Neuronal stem cell (in vitro differentiated cells): Measurements from ENCODE around the gene OCA2.
A peak's percentile ranks its signal among the peaks of the same experiment; 100 is the strongest.

Experiments used
- DNase-seq: peaks from one replicate; pipeline ENCODE4 v3.0.0-alpha.2; 2013; ENCODE audit warnings: low spot score
- H2AFZ ChIP-seq: one replicate; pipeline ENCODE4 v1.6.1; 2013; ENCODE audit warnings: mild to moderate bottlenecking, low read length, inconsistent platforms
- H2AK5ac ChIP-seq: 2 replicates; pipeline ENCODE4 v1.6.1; 2013; ENCODE audit warnings: low read depth, mild to moderate bottlenecking, inconsistent platforms, low read length, moderate library complexity, mixed read lengths
- H2BK120ac ChIP-seq: 2 replicates; pipeline ENCODE4 v1.6.1; 2013; ENCODE audit warnings: low read depth, mild to moderate bottlenecking, inconsistent platforms, low read length, moderate library complexity, mixed read lengths
- H2BK12ac ChIP-seq: one replicate; pipeline ENCODE4 v1.6.1; 2013; ENCODE audit warnings: low read length, inconsistent platforms
- H2BK15ac ChIP-seq: 2 replicates; pipeline ENCODE4 v1.6.1; 2013; ENCODE audit warnings: mild to moderate bottlenecking, low read length, inconsistent platforms, mixed read lengths
- H2BK5ac ChIP-seq: one replicate; pipeline ENCODE4 v1.6.1; 2013; ENCODE audit warnings: inconsistent platforms, mild to moderate bottlenecking, low read length, moderate library complexity
- H3K14ac ChIP-seq: one replicate; pipeline ENCODE4 v1.6.1; 2013; ENCODE audit warnings: low read length, inconsistent platforms
- H3K18ac ChIP-seq: 2 replicates; pipeline ENCODE4 v1.6.1; 2013; ENCODE audit warnings: low read length, inconsistent platforms
- H3K23ac ChIP-seq: 2 replicates; pipeline ENCODE4 v1.6.1; 2013; ENCODE audit warnings: low read depth, mild to moderate bottlenecking, mixed read lengths, low read length, inconsistent platforms; ENCODE audit not compliant: poor library complexity
- H3K27ac ChIP-seq: replicated peaks from 3 replicates; pipeline ENCODE4 v1.5.1; 2013; ENCODE audit warnings: low read length, inconsistent platforms
- H3K27me3 ChIP-seq, 3 experiments: 2 replicates each; pipeline ENCODE4 v1.6.1; 2013; ENCODE audit warnings: low read length in 3 of 3, mild to moderate bottlenecking in 2 of 3, inconsistent platforms in 1 of 3, low read depth in 1 of 3, mixed read lengths in 1 of 3, moderate library complexity in 1 of 3; ENCODE audit not compliant: control insufficient read depth in 3 of 3, insufficient read depth in 3 of 3
- H3K36me3 ChIP-seq, 2 donors: replicated peaks in 1 of 2; 2 replicates each; pipeline ENCODE4 v1.6.1; 2013; ENCODE audit warnings: low read length in 2 of 2; ENCODE audit not compliant: control insufficient read depth in 2 of 2, insufficient read depth in 2 of 2
- H3K4ac ChIP-seq: 2 replicates; pipeline ENCODE4 v1.6.1; 2013; ENCODE audit warnings: inconsistent platforms, mild to moderate bottlenecking, low read length, moderate library complexity
- H3K4me1 ChIP-seq, 2 donors: 1 replicate in 1 of 2; 2 replicates in 1 of 2; pipeline ENCODE4 v1.6.1; 2013; ENCODE audit warnings: low read length in 2 of 2, low read depth in 1 of 2; ENCODE audit not compliant: control insufficient read depth in 2 of 2, insufficient read depth in 1 of 2
- H3K4me2 ChIP-seq: one replicate; pipeline ENCODE4 v1.6.1; 2013; ENCODE audit warnings: mild to moderate bottlenecking, low read length, inconsistent platforms; ENCODE audit not compliant: insufficient read depth, poor library complexity, severe bottlenecking
- H3K4me3 ChIP-seq, 2 donors: 2 replicates each; pipeline ENCODE4 v1.5.1; 2013; ENCODE audit warnings: low read length in 2 of 2, mild to moderate bottlenecking in 2 of 2, inconsistent platforms in 1 of 2, moderate library complexity in 1 of 2
- H3K79me1 ChIP-seq: one replicate; pipeline ENCODE4 v1.6.1; 2013; ENCODE audit warnings: low read depth, mild to moderate bottlenecking, inconsistent platforms, low read length, moderate library complexity
- H3K9ac ChIP-seq: one replicate; pipeline ENCODE4 v1.6.1; 2013; ENCODE audit warnings: mild to moderate bottlenecking, low read depth, low read length, inconsistent platforms; ENCODE audit not compliant: poor library complexity
- H3K9me3 ChIP-seq, 2 donors: replicated peaks in 1 of 2; 2 replicates each; pipeline versions ENCODE3 to v1.6.1; 2013; ENCODE audit warnings: low read length in 2 of 2, mild to moderate bottlenecking in 2 of 2, inconsistent platforms in 1 of 2, low read depth in 1 of 2, mixed read lengths in 1 of 2, moderate library complexity in 1 of 2; ENCODE audit not compliant: control insufficient read depth in 2 of 2, insufficient read depth in 1 of 2
- H4K8ac ChIP-seq: one replicate; pipeline ENCODE4 v1.6.1; 2013; ENCODE audit warnings: low read depth, mild to moderate bottlenecking, inconsistent platforms, low read length, moderate library complexity
- H4K91ac ChIP-seq: one replicate; pipeline ENCODE4 v1.6.1; 2013; ENCODE audit warnings: low read length, low read depth, mild to moderate bottlenecking, inconsistent platforms; ENCODE audit not compliant: poor library complexity
- WGBS, 2 donors: extraction: QIAGEN DNeasy Blood & Tissue Kit; methylation state at CpG; one replicate each; pipeline ENCODE4 v1.1.7; 2013; ENCODE audit warnings: missing lambda C conversion rate in 2 of 2, mixed read lengths in 1 of 2; ENCODE audit not compliant: insufficient read length in 2 of 2, insufficient replicate concordance in 1 of 2; ENCODE audit errors: extremely low coverage in 2 of 2; 5-methylcytosine and 5-hydroxymethylcytosine counted together

OCA2 gene

DNA sequence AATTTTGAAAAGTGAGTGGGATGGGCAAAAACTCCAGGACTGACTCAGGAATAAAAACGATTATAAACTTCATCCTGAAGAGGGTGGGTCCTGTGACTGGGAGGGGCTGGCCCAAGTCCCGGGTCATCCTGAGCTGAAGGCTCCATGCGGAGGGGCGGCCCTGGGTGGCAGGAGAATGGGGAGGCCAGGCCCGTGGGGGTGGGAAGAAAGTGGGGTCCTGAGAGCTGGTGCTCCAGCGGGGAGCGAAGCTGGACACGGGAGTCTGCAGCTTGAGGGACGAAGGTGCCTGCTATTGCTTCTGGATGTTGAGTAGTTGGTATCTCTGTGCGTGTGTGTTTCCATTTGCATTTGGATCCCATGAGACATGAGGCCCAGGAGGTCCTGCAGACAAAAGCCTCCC lies 4.7 kb upstream of the OCA2 start:
- Histone ChIP-seq H3K9me3 (peaks cover 0 to 10% of the 10 kb centered on the region in 2 donors), H3K27me3 (peaks cover 0 to 49% (median 41%) of the 10 kb centered on the region in 3 experiments), H4K91ac (no peak overlapping the region), H3K14ac (no peak overlapping the region), H3K79me1 (peaks cover 6% of the 10 kb centered on the region), H4K8ac (no peak overlapping the region), H3K36me3 (no peaks in the 10 kb centered on the region), H3K27ac (no peak overlapping the region), H3K4me2 (no peak overlapping the region), H2BK120ac (no peak overlapping the region), H2AK5ac (no peak overlapping the region), H3K9ac (no peak overlapping the region), H2BK12ac (no peak overlapping the region), H3K4ac (no peak overlapping the region), H2AFZ (no peak overlapping the region), H2BK15ac (no peak overlapping the region), H2BK5ac (no peak overlapping the region), H3K4me3 (no peak overlapping the region), H3K18ac (no peak overlapping the region), H3K23ac (no peak overlapping the region), H3K4me1 (peaks cover 2 to 11% of the 10 kb centered on the region in 2 donors)
- no CpG with 5 or more reads among the region's 10 CpGs for WGBS, 2 donors
- no peak for DNase-seq

DNA sequence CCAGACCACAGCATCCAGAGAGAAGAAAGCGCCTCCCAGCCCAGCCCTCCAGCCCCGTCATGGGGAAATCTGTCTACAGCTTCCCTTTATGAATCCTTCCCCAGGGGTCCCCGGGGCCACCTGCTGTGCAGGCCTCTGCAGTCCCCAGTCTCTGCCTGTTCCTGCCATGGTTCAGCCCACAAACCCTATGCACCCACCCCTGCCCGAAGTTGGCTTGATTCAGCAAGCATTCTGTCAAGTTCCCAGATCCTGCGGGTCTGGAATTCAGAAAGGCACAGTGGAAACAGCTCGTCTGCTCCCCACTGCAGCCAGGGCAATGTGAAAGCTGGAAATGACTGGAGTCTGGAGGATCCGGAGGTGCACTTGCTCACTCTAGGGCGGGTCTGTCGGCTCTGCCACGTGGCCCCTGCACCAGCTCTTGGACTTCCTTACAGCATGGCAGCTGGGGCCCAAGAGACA lies 2.9 kb upstream of the OCA2 start:
- Histone ChIP-seq H3K4ac (no peak overlapping the region), H3K9me3 (peaks cover 0 to 10% of the 10 kb centered on the region in 2 donors), H3K27ac (no peak overlapping the region), H2BK12ac (no peak overlapping the region), H2AK5ac (no peak overlapping the region), H3K14ac (no peak overlapping the region), H4K8ac (no peak overlapping the region), H2BK15ac (no peak overlapping the region), H3K23ac (no peak overlapping the region), H2BK5ac (no peak overlapping the region), H3K4me2 (no peak overlapping the region), H3K27me3 (peaks cover 7 to 67% (median 57%) of the 10 kb centered on the region in 3 experiments), H3K9ac (no peak overlapping the region), H3K79me1 (peaks cover 6% of the 10 kb centered on the region), H4K91ac (no peak overlapping the region), H2AFZ (no peak overlapping the region), H3K36me3 (no peaks in the 10 kb centered on the region), H3K4me1 (peaks cover 8 to 17% of the 10 kb centered on the region in 2 donors), H3K4me3 (no peak overlapping the region), H3K18ac (no peak overlapping the region), H2BK120ac (peak overlapping the region; percentile 57)
- DNase-seq = no peak
- WGBS, 2 donors = no CpG with 5 or more reads among the region's 10 CpGs

DNA sequence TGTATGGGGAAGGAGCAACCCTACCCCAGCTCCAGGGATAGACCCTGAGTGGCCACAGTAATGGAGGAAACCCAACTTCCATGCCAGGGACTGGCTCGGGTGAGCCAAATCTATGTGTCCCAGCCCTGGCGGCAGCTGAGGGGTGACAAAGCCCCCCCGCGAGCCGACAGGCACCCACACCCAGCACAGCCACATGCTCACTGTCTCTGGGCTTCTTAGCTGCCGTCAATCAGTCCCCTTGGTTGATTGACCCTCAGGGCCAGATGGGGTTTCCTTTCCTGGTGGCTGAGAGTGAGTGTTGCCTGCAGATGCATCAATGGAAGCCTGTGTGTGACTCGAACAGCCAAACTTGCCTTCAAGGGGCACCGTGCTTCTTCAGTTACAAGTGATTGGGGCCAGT lies 2.1 kb upstream of the OCA2 start:
- Histone ChIP-seq H3K23ac (no peak overlapping the region), H3K27ac (no peak overlapping the region), H2BK5ac (no peak overlapping the region), H2BK12ac (no peak overlapping the region), H3K27me3 (peaks cover 10 to 72% (median 57%) of the 10 kb centered on the region in 3 experiments), H2BK120ac (no peak overlapping the region), H3K18ac (no peak overlapping the region), H3K9ac (no peak overlapping the region), H2AK5ac (peak overlapping the region; percentile 65), H3K9me3 (peaks cover 0 to 10% of the 10 kb centered on the region in 2 donors), H3K4me2 (no peak overlapping the region), H4K91ac (no peak overlapping the region), H3K36me3 (no peaks in the 10 kb centered on the region), H2BK15ac (no peak overlapping the region), H3K14ac (no peak overlapping the region), H3K79me1 (peaks cover 6% of the 10 kb centered on the region), H4K8ac (no peak overlapping the region), H2AFZ (no peak overlapping the region), H3K4me3 (no peak overlapping the region), H3K4me1 (peaks cover 11 to 17% of the 10 kb centered on the region in 2 donors), H3K4ac (no peak overlapping the region)
- no peak for DNase-seq
- WGBS, 2 donors = no CpG with 5 or more reads among the region's 8 CpGs

DNA sequence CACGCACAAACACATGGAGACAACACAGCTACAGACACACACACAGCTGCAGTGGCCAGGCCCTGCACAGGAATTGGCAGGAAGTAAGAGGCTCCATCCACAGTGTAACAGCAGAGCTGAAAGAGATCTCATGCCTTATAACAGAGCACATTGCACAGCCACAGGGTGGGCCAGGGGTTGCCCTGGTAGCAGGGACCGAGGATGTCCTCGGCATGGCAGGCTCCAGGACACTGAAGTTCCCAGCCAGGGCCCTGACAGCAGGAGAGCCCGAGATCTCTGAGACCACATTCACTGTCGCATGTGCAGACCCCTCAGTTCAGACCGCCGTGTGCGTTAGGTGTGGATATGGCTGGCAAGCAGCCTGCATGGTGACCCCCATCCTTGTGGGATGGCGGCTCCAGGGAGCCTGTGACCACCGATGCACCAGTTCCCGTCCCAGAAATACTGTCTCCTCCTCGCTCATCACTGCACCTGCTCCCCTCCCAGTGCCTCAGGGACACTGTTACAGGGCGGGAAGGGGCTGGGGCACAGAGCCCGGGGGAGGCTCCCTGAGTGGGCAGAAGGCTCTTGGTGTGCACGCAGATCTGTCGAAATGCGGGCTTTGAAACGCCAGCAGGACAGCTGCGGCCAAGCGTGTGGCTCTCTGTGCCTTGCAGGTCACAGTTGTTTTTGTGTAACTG lies 1.5 kb upstream of the OCA2 start:
- H3K9ac ChIP-seq = no peak overlapping the region
- H3K36me3 ChIP-seq = no peaks in the 10 kb centered on the region
- H3K18ac ChIP-seq = no peak overlapping the region
- no peak overlapping the region for H2BK12ac ChIP-seq
- H3K23ac ChIP-seq = peak overlapping the region; percentile 32
- no peak overlapping the region for H4K8ac ChIP-seq
- H4K91ac ChIP-seq = no peak overlapping the region
- H3K4ac ChIP-seq = no peak overlapping the region
- H2BK5ac ChIP-seq = no peak overlapping the region
- H3K4me2 ChIP-seq = no peak overlapping the region
- peaks cover 5% of the 10 kb centered on the region for H3K79me1 ChIP-seq
- H2BK120ac ChIP-seq = no peak overlapping the region
- peaks cover 14 to 17% of the 10 kb centered on the region in 2 donors for H3K4me1 ChIP-seq
- no CpG with 5 or more reads among the region's 20 CpGs for WGBS, 2 donors
- no peak overlapping the region for H2BK15ac ChIP-seq
- H3K27me3 ChIP-seq = peaks cover 10 to 77% (median 56%) of the 10 kb centered on the region in 3 experiments
- H2AFZ ChIP-seq = no peak overlapping the region
- peaks cover 0 to 7% of the 10 kb centered on the region in 2 donors for H3K9me3 ChIP-seq
- H3K14ac ChIP-seq = no peak overlapping the region
- H3K4me3 ChIP-seq = no peak overlapping the region
- no peak for DNase-seq
- H3K27ac ChIP-seq = no peak overlapping the region
- H2AK5ac ChIP-seq = peak overlapping the region; percentile 69
